ENCODE measurements around the gene EFNA5. TPM values are rescaled to one million over a fixed set of nuclear protein-coding genes. Genes with fewer than 3 reads are reported as not detected.

EFNA5 gene
- total and polyA plus RNA-seq, 2 experiments from 2014 or later, result 8.5 to 18.8 TPM

DNA sequence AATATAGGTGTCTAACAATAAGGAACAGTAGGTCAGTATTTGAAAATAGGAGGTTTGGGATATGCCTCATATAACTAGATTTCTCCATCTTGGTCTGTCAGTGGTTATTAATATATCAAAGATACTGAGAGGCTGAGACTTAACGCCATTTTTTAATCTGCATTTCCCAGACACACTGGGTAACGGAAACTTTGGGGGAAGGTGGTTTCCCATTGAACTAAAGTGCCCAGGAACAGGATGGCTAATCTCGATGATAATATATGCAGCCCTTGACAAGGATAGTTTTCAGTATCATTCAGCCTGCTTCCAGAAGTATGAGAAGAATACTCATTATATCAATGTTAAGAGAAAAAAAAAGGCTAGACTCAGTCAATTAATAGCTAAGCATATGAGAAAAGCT lies 30.7 kb downstream of the EFNA5 start:
- Histone ChIP-seq H3K36me3 (replicated peaks; ENCODE audit: insufficient read depth, low read depth) (no peaks in the 10 kb centered on the region), H3K79me2 (peaks cover 69% of the 10 kb centered on the region), H3K27ac (no peak overlapping the region), H3K4me3 (no peak overlapping the region), H3K4me1 (ENCODE audit: insufficient read depth) (peaks cover 9% of the 10 kb centered on the region), H3K9me3 (ENCODE audit: low read depth) (no peaks in the 10 kb centered on the region), H3K27me3 (no peaks in the 10 kb centered on the region), H2AFZ (no peak overlapping the region), H4K20me1 (ENCODE audit: insufficient read depth, poor library complexity, severe bottlenecking) (no peaks in the 10 kb centered on the region), H3K9me2 (replicated peaks; ENCODE audit: insufficient read depth) (no peaks in the 10 kb centered on the region), H3K4me2 (no peak overlapping the region)
- 94% methylated on average over 3 of the region's 3 CpGs for WGBS (ENCODE audit: low lambda C conversion rate, missing lambda C conversion rate)
- DNase-seq (ENCODE audit: low spot score), result no peak
- no peak for TF ChIP-seq EZH2phosphoT487 (IDR thresholded peaks at IDR 0.05; ENCODE audit: low read depth, severe bottlenecking, unreplicated experiment)

DNA sequence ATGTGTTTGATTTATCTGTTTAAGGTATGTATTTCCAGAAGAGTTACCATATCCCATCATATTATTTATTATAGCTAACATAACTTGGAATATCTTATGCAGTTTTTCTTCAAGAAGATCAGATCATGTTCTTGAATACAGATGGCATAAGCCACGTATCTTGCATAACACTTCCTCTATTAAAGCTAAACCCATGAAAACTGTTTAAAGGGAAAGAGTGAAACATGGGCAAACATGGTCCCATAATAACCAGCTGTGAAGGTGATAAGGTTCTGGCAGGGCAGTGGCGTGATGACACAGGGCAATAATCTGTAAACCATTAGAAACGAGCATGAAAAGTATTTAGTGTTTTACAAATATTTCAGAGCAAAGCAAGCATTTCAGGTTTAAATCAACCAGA lies 34.2 kb downstream of the EFNA5 start:
- Histone ChIP-seq H2AFZ (no peak overlapping the region), H3K4me1 (ENCODE audit: insufficient read depth) (peaks cover 9% of the 10 kb centered on the region), H3K27me3 (no peaks in the 10 kb centered on the region), H3K9me3 (ENCODE audit: low read depth) (no peaks in the 10 kb centered on the region), H3K4me2 (peak overlapping the region; percentile 30), H3K36me3 (replicated peaks; ENCODE audit: insufficient read depth, low read depth) (no peaks in the 10 kb centered on the region), H4K20me1 (ENCODE audit: insufficient read depth, poor library complexity, severe bottlenecking) (peaks cover 4% of the 10 kb centered on the region), H3K27ac (peak overlapping the region; percentile 22), H3K79me2 (peaks cover 70% of the 10 kb centered on the region), H3K4me3 (no peak overlapping the region), H3K9me2 (replicated peaks; ENCODE audit: insufficient read depth) (no peaks in the 10 kb centered on the region)
- peak; percentile 16 for DNase-seq (ENCODE audit: low spot score)
- 38% methylated on average over 3 of the region's 3 CpGs for WGBS (ENCODE audit: low lambda C conversion rate, missing lambda C conversion rate)
- TF ChIP-seq, protein P1, sequence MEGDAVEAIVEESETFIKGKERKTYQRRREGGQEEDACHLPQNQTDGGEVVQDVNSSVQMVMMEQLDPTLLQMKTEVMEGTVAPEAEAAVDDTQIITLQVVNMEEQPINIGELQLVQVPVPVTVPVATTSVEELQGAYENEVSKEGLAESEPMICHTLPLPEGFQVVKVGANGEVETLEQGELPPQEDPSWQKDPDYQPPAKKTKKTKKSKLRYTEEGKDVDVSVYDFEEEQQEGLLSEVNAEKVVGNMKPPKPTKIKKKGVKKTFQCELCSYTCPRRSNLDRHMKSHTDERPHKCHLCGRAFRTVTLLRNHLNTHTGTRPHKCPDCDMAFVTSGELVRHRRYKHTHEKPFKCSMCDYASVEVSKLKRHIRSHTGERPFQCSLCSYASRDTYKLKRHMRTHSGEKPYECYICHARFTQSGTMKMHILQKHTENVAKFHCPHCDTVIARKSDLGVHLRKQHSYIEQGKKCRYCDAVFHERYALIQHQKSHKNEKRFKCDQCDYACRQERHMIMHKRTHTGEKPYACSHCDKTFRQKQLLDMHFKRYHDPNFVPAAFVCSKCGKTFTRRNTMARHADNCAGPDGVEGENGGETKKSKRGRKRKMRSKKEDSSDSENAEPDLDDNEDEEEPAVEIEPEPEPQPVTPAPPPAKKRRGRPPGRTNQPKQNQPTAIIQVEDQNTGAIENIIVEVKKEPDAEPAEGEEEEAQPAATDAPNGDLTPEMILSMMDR (IDR thresholded peaks at IDR 0.05; ENCODE audit: poor library complexity), result no peak
- TF ChIP-seq EZH2 (IDR thresholded peaks at IDR 0.05; ENCODE audit: borderline replicate concordance) (no peak), EZH2phosphoT487 (IDR thresholded peaks at IDR 0.05; ENCODE audit: low read depth, severe bottlenecking, unreplicated experiment) (no peak)

DNA sequence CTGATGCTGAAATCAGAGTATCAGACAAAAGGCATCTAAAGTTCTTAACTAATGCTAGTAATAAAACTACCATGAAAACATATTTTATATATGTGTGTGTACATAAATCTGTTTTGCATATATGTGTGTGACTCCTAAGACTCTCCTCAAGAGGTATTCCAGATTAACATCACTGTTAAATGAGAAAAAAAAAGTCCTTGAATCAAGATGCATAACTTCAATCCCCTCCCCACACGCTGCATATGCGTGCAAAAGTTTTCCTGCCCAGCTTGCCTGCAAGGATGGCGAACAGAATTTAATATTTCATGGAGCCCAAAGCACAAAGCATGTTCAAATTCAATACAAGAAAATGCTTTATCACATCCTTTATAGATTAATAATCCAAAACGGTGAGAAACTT lies 34.7 kb downstream of the EFNA5 start:
- H3K9me2 ChIP-seq (replicated peaks; ENCODE audit: insufficient read depth), result no peaks in the 10 kb centered on the region
- no peak for TF ChIP-seq EZH2 (IDR thresholded peaks at IDR 0.05; ENCODE audit: borderline replicate concordance)
- TF ChIP-seq, protein P1 (IDR thresholded peaks at IDR 0.05; ENCODE audit: poor library complexity), result no peak
- no peak for TF ChIP-seq EZH2phosphoT487 (IDR thresholded peaks at IDR 0.05; ENCODE audit: low read depth, severe bottlenecking, unreplicated experiment)
- 92% methylated on average over 4 of the region's 4 CpGs for WGBS (ENCODE audit: low lambda C conversion rate, missing lambda C conversion rate)
- peaks cover 4% of the 10 kb centered on the region for H4K20me1 ChIP-seq (ENCODE audit: insufficient read depth, poor library complexity, severe bottlenecking)
- no peaks in the 10 kb centered on the region for H3K9me3 ChIP-seq (ENCODE audit: low read depth)
- H3K27me3 ChIP-seq, result no peaks in the 10 kb centered on the region
- no peak overlapping the region for H3K27ac ChIP-seq
- H3K4me2 ChIP-seq, result peak overlapping the region; percentile 30
- no peak overlapping the region for H3K4me3 ChIP-seq
- H3K79me2 ChIP-seq, result peaks cover 73% of the 10 kb centered on the region
- no peak overlapping the region for H2AFZ ChIP-seq
- no peaks in the 10 kb centered on the region for H3K36me3 ChIP-seq (replicated peaks; ENCODE audit: insufficient read depth, low read depth)
- no peak for DNase-seq (ENCODE audit: low spot score)
- H3K4me1 ChIP-seq (ENCODE audit: insufficient read depth), result peaks cover 9% of the 10 kb centered on the region

DNA sequence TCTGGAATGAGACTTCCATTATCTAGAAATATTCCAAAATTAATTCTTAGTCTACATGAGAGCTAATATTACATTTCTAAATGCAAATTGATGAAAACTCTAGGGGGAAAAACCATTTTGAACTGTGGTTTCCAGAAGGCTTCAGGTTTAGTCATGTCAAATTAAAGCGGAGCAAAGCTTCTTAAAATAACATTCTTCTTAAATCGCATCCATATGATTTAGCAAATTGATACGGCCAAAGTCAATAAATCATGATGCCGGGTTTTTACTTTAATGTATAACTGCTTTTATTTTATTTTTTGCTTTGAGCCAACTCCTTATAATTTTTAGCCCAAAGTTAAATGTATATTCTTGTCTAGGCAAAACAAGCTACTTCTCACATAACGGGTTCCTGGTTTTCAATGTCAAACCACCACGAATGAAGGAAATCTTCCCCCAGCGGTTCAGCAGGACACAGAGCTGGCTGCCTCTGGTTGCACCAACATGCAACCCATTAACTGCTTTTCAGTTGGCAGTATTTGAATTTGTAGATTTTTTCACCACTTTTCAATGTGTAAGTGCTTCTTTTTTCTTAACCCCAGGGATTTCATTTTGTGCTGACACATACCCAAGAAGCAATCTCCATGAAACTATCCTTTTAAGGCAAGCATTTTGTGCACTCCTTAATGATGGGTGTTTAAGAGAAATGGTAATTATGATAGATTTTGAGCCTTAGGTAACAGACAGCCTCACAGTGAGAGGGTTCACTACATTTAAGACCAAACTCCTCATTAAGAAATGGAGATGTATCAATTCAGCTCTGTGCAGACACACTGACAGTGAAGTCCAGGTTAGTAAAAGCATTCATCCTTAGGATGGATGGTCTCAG lies 35.5 kb downstream of the EFNA5 start:
- peaks cover 9% of the 10 kb centered on the region for H3K4me1 ChIP-seq (ENCODE audit: insufficient read depth)
- H3K79me2 ChIP-seq, result peaks cover 80% of the 10 kb centered on the region
- H3K4me3 ChIP-seq, result no peak overlapping the region
- no peaks in the 10 kb centered on the region for H3K36me3 ChIP-seq (replicated peaks; ENCODE audit: insufficient read depth, low read depth)
- peaks cover 4% of the 10 kb centered on the region for H4K20me1 ChIP-seq (ENCODE audit: insufficient read depth, poor library complexity, severe bottlenecking)
- no peak for TF ChIP-seq EZH2phosphoT487 (IDR thresholded peaks at IDR 0.05; ENCODE audit: low read depth, severe bottlenecking, unreplicated experiment)
- no peak for TF ChIP-seq EZH2 (IDR thresholded peaks at IDR 0.05; ENCODE audit: borderline replicate concordance)
- TF ChIP-seq, protein P1 (IDR thresholded peaks at IDR 0.05; ENCODE audit: poor library complexity), result no peak
- no peaks in the 10 kb centered on the region for H3K27me3 ChIP-seq
- H3K9me2 ChIP-seq (replicated peaks; ENCODE audit: insufficient read depth), result no peaks in the 10 kb centered on the region
- no peak overlapping the region for H3K4me2 ChIP-seq
- no peak overlapping the region for H2AFZ ChIP-seq
- whole genome bisulfite sequencing (ENCODE audit: low lambda C conversion rate, missing lambda C conversion rate), result 78% methylated on average over 7 of the region's 7 CpGs
- no peaks in the 10 kb centered on the region for H3K9me3 ChIP-seq (ENCODE audit: low read depth)
- no peak overlapping the region for H3K27ac ChIP-seq
- DNase-seq (ENCODE audit: low spot score), result no peak
